Breast epithelium (tissue), 4 donors: ENCODE data around the gene FPGS. TPM values are rescaled to one million over a fixed set of nuclear protein-coding genes. Genes with fewer than 3 reads are reported as not detected.

ENCODE experiments used
- DNase-seq, 2 donors: peaks; one replicate each; pipeline ENCODE4 v3.0.0-alpha.2; 2019; ENCODE audit warnings: low spot score in 2 of 2
- H3K27ac ChIP-seq, 2 donors: fragments of 200-600 bp; sonication (generic) in 1 of 2; one replicate each; pipeline ENCODE4 v1.5.1; 2016 to 2019; ENCODE audit warnings: mild to moderate bottlenecking in 1 of 2
- H3K27me3 ChIP-seq, 2 donors: fragments of 200-600 bp; sonication (generic) in 1 of 2; one replicate each; pipeline versions ENCODE4 v1.5.1 to v1.6.0; 2017 to 2019; ENCODE audit warnings: control low read depth in 1 of 2, mild to moderate bottlenecking in 1 of 2
- H3K36me3 ChIP-seq: fragments of 200-600 bp; one replicate; pipeline ENCODE4 v1.5.1; 2019
- H3K4me1 ChIP-seq, 2 donors: fragments of 200-600 bp; sonication (generic); one replicate each; pipeline ENCODE4 v1.5.1; 2016 to 2019; ENCODE audit warnings: control low read depth in 1 of 2
- H3K4me3 ChIP-seq, 3 donors: fragments of 200-600 bp; sonication (generic); 1 replicate in 2 of 3; 2 replicates in 1 of 3; pipeline ENCODE4 v1.5.1; 2016 to 2019; ENCODE audit warnings: mild to moderate bottlenecking in 3 of 3, moderate library complexity in 2 of 3
- H3K9me3 ChIP-seq, 2 donors: fragments of 200-600 bp; sonication (generic) in 1 of 2; one replicate each; pipeline ENCODE4 v1.5.1; 2016 to 2019; ENCODE audit warnings: control low read depth in 1 of 2
- CTCF ChIP-seq, 3 donors: fragments of 450-650 bp; IDR thresholded peaks; one replicate each; pipeline ENCODE4 v1.5.1; 2016 to 2017; ENCODE audit warnings: antibody characterized with exemption in 3 of 3, mild to moderate bottlenecking in 3 of 3, moderate library complexity in 3 of 3
- POLR2A ChIP-seq: fragments of 450-650 bp; IDR thresholded peaks from one replicate; pipeline ENCODE4 v1.6.1; 2016; ENCODE audit warnings: antibody characterized with exemption, mild to moderate bottlenecking, moderate library complexity
- POLR2AphosphoS5 ChIP-seq, 3 donors: sonication (generic); formaldehyde crosslinking; IDR thresholded peaks; one replicate each; pipeline ENCODE4 v1.6.1; 2017; ENCODE audit warnings: antibody characterized with exemption in 3 of 3
- intact Hi-C: fragments of 100-400 bp; cut with DNase I; formaldehyde crosslinking; loops from one replicate; pipeline ENCODE4 v1.15.1; 2023; ENCODE audit warnings: low total_unique reads
- total RNA-seq, 3 donors: library from RNA; depleted of rRNA; stranded (reverse); fragments of >200 nt; gene quantifications; one replicate each; pipeline ENCODE4 v1.1.0, GENCODE V29; 2016

FPGS gene
- total RNA-seq, 3 donors from 2014 or later: 56.3 to 108 (median 78.6) TPM

- no peak for DNase-seq
- H3K4me3 ChIP-seq: no peak overlapping the region
- peaks cover 2 to 9% of the 10 kb centered on the region in 2 donors for H3K4me1 ChIP-seq
- peaks cover 18% of the 10 kb centered on the region for H3K36me3 ChIP-seq
- no peak overlapping the region for H3K27ac ChIP-seq
- TF ChIP-seq POLR2A (no peak), POLR2AphosphoS5 (IDR thresholded peaks at IDR 0.05) (no peak), CTCF (IDR thresholded peaks at IDR 0.05) (no peak)
- H3K27me3 ChIP-seq: no peaks in the 10 kb centered on the region
- intact Hi-C loops: loop anchor here (10.0 kb wide), 2 partner anchors 54 to 86 kb away; partner anchors contain the start of genes AK1 and TOR2A
- H3K9me3 ChIP-seq: no peaks in the 10 kb centered on the region
Measured at GRCh38 chr9:127789179-127789578, 13.5 kb upstream of the FPGS start.

GRCh38 chr9:127790094-127790855, 12.4 kb upstream of the FPGS start:
- Histone ChIP-seq H3K27me3 (no peaks in the 10 kb centered on the region), H3K4me3 (no peak overlapping the region), H3K36me3 (peaks cover 18% of the 10 kb centered on the region), H3K27ac (peak overlapping the region in 1 of 2 donors; percentile 58), H3K9me3 (no peaks in the 10 kb centered on the region), H3K4me1 (peaks cover 0 to 9% of the 10 kb centered on the region in 2 donors)
- DNase-seq: no peak
- TF ChIP-seq POLR2A (no peak), CTCF (IDR thresholded peaks at IDR 0.05) (no peak), POLR2AphosphoS5 (IDR thresholded peaks at IDR 0.05) (no peak)
- intact Hi-C loops: no loop called here

- Histone ChIP-seq H3K4me3 (no peak overlapping the region), H3K27me3 (no peaks in the 10 kb centered on the region), H3K4me1 (peaks cover 0 to 9% of the 10 kb centered on the region in 2 donors), H3K9me3 (no peaks in the 10 kb centered on the region), H3K36me3 (peaks cover 18% of the 10 kb centered on the region), H3K27ac (no peak overlapping the region)
- intact Hi-C loops: no loop called here
- no peak for DNase-seq
- no peak for TF ChIP-seq CTCF (IDR thresholded peaks at IDR 0.05)
- no peak for TF ChIP-seq POLR2A
- TF ChIP-seq POLR2AphosphoS5 (IDR thresholded peaks at IDR 0.05): no peak
Measured at GRCh38 chr9:127791085-127791484, 11.6 kb upstream of the FPGS start.

- DNase-seq: no peak
- intact Hi-C loops: no loop called here
- Histone ChIP-seq H3K27me3 (no peaks in the 10 kb centered on the region), H3K36me3 (peaks cover 18% of the 10 kb centered on the region), H3K4me3 (no peak overlapping the region), H3K4me1 (peaks cover 2 to 13% of the 10 kb centered on the region in 2 donors), H3K9me3 (no peaks in the 10 kb centered on the region), H3K27ac (peak overlapping the region in 1 of 2 donors; percentile 63)
- no peak for TF ChIP-seq CTCF (IDR thresholded peaks at IDR 0.05)
Measured at GRCh38 chr9:127792417-127793031, 10.2 kb upstream of the FPGS start.

- intact Hi-C loops: no loop called here
- peak overlapping the region; percentile 29 to 63 for H3K27ac ChIP-seq
- H3K9me3 ChIP-seq: no peaks in the 10 kb centered on the region
- no peak for TF ChIP-seq POLR2A
- no peak for TF ChIP-seq CTCF (IDR thresholded peaks at IDR 0.05)
- no peak overlapping the region for H3K4me3 ChIP-seq
- H3K36me3 ChIP-seq: peaks cover 17% of the 10 kb centered on the region
- no peak for DNase-seq
- peaks cover 2 to 12% of the 10 kb centered on the region in 2 donors for H3K4me1 ChIP-seq
- H3K27me3 ChIP-seq: no peaks in the 10 kb centered on the region
Measured at GRCh38 chr9:127793093-127793708, 9.5 kb upstream of the FPGS start.
